Measurements from ENCODE around the gene ASAP3.

The ASAP3 gene

GRCh38 chr1:23521588-23521987 is 37.6 kb upstream of the ASAP3 start:
- Histone ChIP-seq H4K91ac (ENCODE audit: low read depth, low read length, poor library complexity) (no peak overlapping the region), H3K79me1 (ENCODE audit: low read depth, low read length) (no peaks in the 10 kb centered on the region), H3K23ac (ENCODE audit: low read depth, low read length, poor library complexity) (no peak overlapping the region), H3K14ac (ENCODE audit: low read length) (no peak overlapping the region), H2BK5ac (ENCODE audit: low read length) (peak overlapping the region; percentile 13), H3K18ac (ENCODE audit: low read length) (peak overlapping the region; percentile 57), H2BK120ac (ENCODE audit: low read depth, low read length) (no peak overlapping the region), H3K9ac (ENCODE audit: low read depth, low read length, poor library complexity) (no peak overlapping the region), H2BK15ac (ENCODE audit: low read length) (no peak overlapping the region), H3K4me1 (ENCODE audit: control insufficient read depth in 2 of 2, insufficient read depth in 1 of 2, low read depth in 1 of 2, low read length in 2 of 2) (peaks cover 4 to 18% of the 10 kb centered on the region in 2 donors), H3K9me3 (replicated peaks in 1 of 2; ENCODE audit: control insufficient read depth in 2 of 2, insufficient read depth in 1 of 2, low read depth in 1 of 2, low read length in 2 of 2) (peaks cover 0 to 2% of the 10 kb centered on the region in 2 donors), H3K4me3 (ENCODE audit: low read length in 2 of 2) (no peak overlapping the region), H4K8ac (ENCODE audit: low read depth, low read length) (no peak overlapping the region), H3K4me2 (ENCODE audit: insufficient read depth, low read length, poor library complexity, severe bottlenecking) (no peak overlapping the region), H2AFZ (ENCODE audit: low read length) (no peak overlapping the region), H2AK5ac (ENCODE audit: low read depth, low read length) (no peak overlapping the region), H2BK12ac (ENCODE audit: low read length) (no peak overlapping the region), H3K4ac (ENCODE audit: low read length) (no peak overlapping the region), H3K27me3 (ENCODE audit: control insufficient read depth in 3 of 3, insufficient read depth in 3 of 3, low read depth in 1 of 3, low read length in 3 of 3) (no peaks in the 10 kb centered on the region), H3K27ac (replicated peaks; ENCODE audit: low read length) (no peak overlapping the region), H3K36me3 (replicated peaks in 1 of 2; ENCODE audit: control insufficient read depth in 2 of 2, insufficient read depth in 2 of 2, low read length in 2 of 2) (peaks cover 21 to 84% of the 10 kb centered on the region in 2 donors)
- DNase-seq (ENCODE audit: low spot score): no peak
- WGBS, 2 donors (ENCODE audit: extremely low coverage in 2 of 2, insufficient read length in 2 of 2, insufficient replicate concordance in 1 of 2): no CpG with 5 or more reads among the region's 16 CpGs

- H2BK12ac ChIP-seq (ENCODE audit: low read length): no peak overlapping the region
- no peak overlapping the region for H3K4me2 ChIP-seq (ENCODE audit: insufficient read depth, low read length, poor library complexity, severe bottlenecking)
- H3K79me1 ChIP-seq (ENCODE audit: low read depth, low read length): no peaks in the 10 kb centered on the region
- no peak overlapping the region for H4K8ac ChIP-seq (ENCODE audit: low read depth, low read length)
- no peak overlapping the region for H2AK5ac ChIP-seq (ENCODE audit: low read depth, low read length)
- H4K91ac ChIP-seq (ENCODE audit: low read depth, low read length, poor library complexity): no peak overlapping the region
- no peak overlapping the region for H3K27ac ChIP-seq (replicated peaks; ENCODE audit: low read length)
- H3K14ac ChIP-seq (ENCODE audit: low read length): no peak overlapping the region
- peaks cover 31 to 98% of the 10 kb centered on the region in 2 donors for H3K36me3 ChIP-seq (replicated peaks in 1 of 2; ENCODE audit: control insufficient read depth in 2 of 2, insufficient read depth in 2 of 2, low read length in 2 of 2)
- no peak overlapping the region for H2BK120ac ChIP-seq (ENCODE audit: low read depth, low read length)
- no peak overlapping the region for H3K18ac ChIP-seq (ENCODE audit: low read length)
- H3K4ac ChIP-seq (ENCODE audit: low read length): no peak overlapping the region
- no peak overlapping the region for H2AFZ ChIP-seq (ENCODE audit: low read length)
- H3K9ac ChIP-seq (ENCODE audit: low read depth, low read length, poor library complexity): no peak overlapping the region
- H3K27me3 ChIP-seq (ENCODE audit: control insufficient read depth in 3 of 3, insufficient read depth in 3 of 3, low read depth in 1 of 3, low read length in 3 of 3): no peaks in the 10 kb centered on the region
- no CpG with 5 or more reads among the region's 9 CpGs for WGBS, 2 donors (ENCODE audit: extremely low coverage in 2 of 2, insufficient read length in 2 of 2, insufficient replicate concordance in 1 of 2)
- no peak for DNase-seq (ENCODE audit: low spot score)
- H3K23ac ChIP-seq (ENCODE audit: low read depth, low read length, poor library complexity): no peak overlapping the region
- no peak overlapping the region for H2BK15ac ChIP-seq (ENCODE audit: low read length)
- no peak overlapping the region for H3K4me3 ChIP-seq (ENCODE audit: low read length in 2 of 2)
- no peaks in the 10 kb centered on the region for H3K4me1 ChIP-seq (ENCODE audit: control insufficient read depth in 2 of 2, insufficient read depth in 1 of 2, low read depth in 1 of 2, low read length in 2 of 2)
- peaks cover 0 to 2% of the 10 kb centered on the region in 2 donors for H3K9me3 ChIP-seq (replicated peaks in 1 of 2; ENCODE audit: control insufficient read depth in 2 of 2, insufficient read depth in 1 of 2, low read depth in 1 of 2, low read length in 2 of 2)
- H2BK5ac ChIP-seq (ENCODE audit: low read length): no peak overlapping the region
Measured at GRCh38 chr1:23517581-23517980, 33.6 kb upstream of the ASAP3 start.

- H3K9me3 ChIP-seq (replicated peaks in 1 of 2; ENCODE audit: control insufficient read depth in 2 of 2, insufficient read depth in 1 of 2, low read depth in 1 of 2, low read length in 2 of 2): peaks cover 0 to 2% of the 10 kb centered on the region in 2 donors
- no peak overlapping the region for H2BK12ac ChIP-seq (ENCODE audit: low read length)
- H4K91ac ChIP-seq (ENCODE audit: low read depth, low read length, poor library complexity): no peak overlapping the region
- no peaks in the 10 kb centered on the region for H3K27me3 ChIP-seq (ENCODE audit: control insufficient read depth in 3 of 3, insufficient read depth in 3 of 3, low read depth in 1 of 3, low read length in 3 of 3)
- no CpG with 5 or more reads among the region's 4 CpGs for WGBS, 2 donors (ENCODE audit: extremely low coverage in 2 of 2, insufficient read length in 2 of 2, insufficient replicate concordance in 1 of 2)
- no peak for DNase-seq (ENCODE audit: low spot score)
- no peaks in the 10 kb centered on the region for H3K79me1 ChIP-seq (ENCODE audit: low read depth, low read length)
- H4K8ac ChIP-seq (ENCODE audit: low read depth, low read length): no peak overlapping the region
- no peak overlapping the region for H2AK5ac ChIP-seq (ENCODE audit: low read depth, low read length)
- no peak overlapping the region for H3K23ac ChIP-seq (ENCODE audit: low read depth, low read length, poor library complexity)
- no peak overlapping the region for H2AFZ ChIP-seq (ENCODE audit: low read length)
- H3K4ac ChIP-seq (ENCODE audit: low read length): no peak overlapping the region
- H2BK5ac ChIP-seq (ENCODE audit: low read length): no peak overlapping the region
- no peak overlapping the region for H3K9ac ChIP-seq (ENCODE audit: low read depth, low read length, poor library complexity)
- H3K4me2 ChIP-seq (ENCODE audit: insufficient read depth, low read length, poor library complexity, severe bottlenecking): no peak overlapping the region
- peaks cover 27 to 98% of the 10 kb centered on the region in 2 donors for H3K36me3 ChIP-seq (replicated peaks in 1 of 2; ENCODE audit: control insufficient read depth in 2 of 2, insufficient read depth in 2 of 2, low read length in 2 of 2)
- no peak overlapping the region for H3K4me3 ChIP-seq (ENCODE audit: low read length in 2 of 2)
- H2BK15ac ChIP-seq (ENCODE audit: low read length): no peak overlapping the region
- H3K27ac ChIP-seq (replicated peaks; ENCODE audit: low read length): no peak overlapping the region
- no peak overlapping the region for H2BK120ac ChIP-seq (ENCODE audit: low read depth, low read length)
- H3K4me1 ChIP-seq (ENCODE audit: control insufficient read depth in 2 of 2, insufficient read depth in 1 of 2, low read depth in 1 of 2, low read length in 2 of 2): no peaks in the 10 kb centered on the region
- no peak overlapping the region for H3K14ac ChIP-seq (ENCODE audit: low read length)
- no peak overlapping the region for H3K18ac ChIP-seq (ENCODE audit: low read length)
Measured at GRCh38 chr1:23515905-23516304, 31.9 kb upstream of the ASAP3 start.

GRCh38 chr1:23514111-23514679 is 30.2 kb upstream of the ASAP3 start:
- Histone ChIP-seq H3K14ac (ENCODE audit: low read length) (no peak overlapping the region), H4K91ac (ENCODE audit: low read depth, low read length, poor library complexity) (no peak overlapping the region), H3K4me2 (ENCODE audit: insufficient read depth, low read length, poor library complexity, severe bottlenecking) (no peak overlapping the region), H3K4me3 (ENCODE audit: low read length in 2 of 2) (no peak overlapping the region), H2BK120ac (ENCODE audit: low read depth, low read length) (no peak overlapping the region), H2BK12ac (ENCODE audit: low read length) (no peak overlapping the region), H3K27ac (replicated peaks; ENCODE audit: low read length) (no peak overlapping the region), H3K9me3 (replicated peaks in 1 of 2; ENCODE audit: control insufficient read depth in 2 of 2, insufficient read depth in 1 of 2, low read depth in 1 of 2, low read length in 2 of 2) (peaks cover 0 to 2% of the 10 kb centered on the region in 2 donors), H2AFZ (ENCODE audit: low read length) (no peak overlapping the region), H3K79me1 (ENCODE audit: low read depth, low read length) (no peaks in the 10 kb centered on the region), H3K36me3 (replicated peaks in 1 of 2; ENCODE audit: control insufficient read depth in 2 of 2, insufficient read depth in 2 of 2, low read length in 2 of 2) (peaks cover 35 to 98% of the 10 kb centered on the region in 2 donors), H3K27me3 (ENCODE audit: control insufficient read depth in 3 of 3, insufficient read depth in 3 of 3, low read depth in 1 of 3, low read length in 3 of 3) (no peaks in the 10 kb centered on the region), H3K4me1 (ENCODE audit: control insufficient read depth in 2 of 2, insufficient read depth in 1 of 2, low read depth in 1 of 2, low read length in 2 of 2) (no peaks in the 10 kb centered on the region), H2AK5ac (ENCODE audit: low read depth, low read length) (no peak overlapping the region), H3K23ac (ENCODE audit: low read depth, low read length, poor library complexity) (no peak overlapping the region), H3K18ac (ENCODE audit: low read length) (no peak overlapping the region), H3K4ac (ENCODE audit: low read length) (no peak overlapping the region), H2BK15ac (ENCODE audit: low read length) (no peak overlapping the region), H3K9ac (ENCODE audit: low read depth, low read length, poor library complexity) (no peak overlapping the region), H2BK5ac (ENCODE audit: low read length) (no peak overlapping the region), H4K8ac (ENCODE audit: low read depth, low read length) (no peak overlapping the region)
- no peak for DNase-seq (ENCODE audit: low spot score)
- whole genome bisulfite sequencing, 2 donors (ENCODE audit: extremely low coverage in 2 of 2, insufficient read length in 2 of 2, insufficient replicate concordance in 1 of 2): no CpG with 5 or more reads among the region's 3 CpGs
